ENCODE data around the gene ZFP57.

GRCh38 chr6:29661071-29661470, 19.9 kb downstream of the ZFP57 start:
- TF ChIP-seq CTCF (conservative IDR thresholded peaks at IDR 0.05 in 1 of 2, IDR thresholded peaks at IDR 0.05 in 1 of 2; ENCODE audit: extremely low read depth in 1 of 2, insufficient read depth in 1 of 2, low read depth in 1 of 2, low read length in 2 of 2) (no peak), EZH2 (IDR thresholded peaks at IDR 0.05; ENCODE audit: borderline replicate concordance, low read length) (no peak)
